GM19438 (cell line): ENCODE measurements around the gene HS3ST4.
"Not testable (repeated sequence)": the region's sequence is repeated elsewhere in the genome, so short reads cannot be mapped to it uniquely, and the experiment has no call there.

Experiments
- ATAC-seq: cut with Tn5 transposase; IDR thresholded peaks from one replicate; pipeline ENCODE4 v1.9.1; 2021; ENCODE audit warnings: low read depth; ENCODE audit not compliant: unreplicated experiment

HS3ST4 gene

DNA sequence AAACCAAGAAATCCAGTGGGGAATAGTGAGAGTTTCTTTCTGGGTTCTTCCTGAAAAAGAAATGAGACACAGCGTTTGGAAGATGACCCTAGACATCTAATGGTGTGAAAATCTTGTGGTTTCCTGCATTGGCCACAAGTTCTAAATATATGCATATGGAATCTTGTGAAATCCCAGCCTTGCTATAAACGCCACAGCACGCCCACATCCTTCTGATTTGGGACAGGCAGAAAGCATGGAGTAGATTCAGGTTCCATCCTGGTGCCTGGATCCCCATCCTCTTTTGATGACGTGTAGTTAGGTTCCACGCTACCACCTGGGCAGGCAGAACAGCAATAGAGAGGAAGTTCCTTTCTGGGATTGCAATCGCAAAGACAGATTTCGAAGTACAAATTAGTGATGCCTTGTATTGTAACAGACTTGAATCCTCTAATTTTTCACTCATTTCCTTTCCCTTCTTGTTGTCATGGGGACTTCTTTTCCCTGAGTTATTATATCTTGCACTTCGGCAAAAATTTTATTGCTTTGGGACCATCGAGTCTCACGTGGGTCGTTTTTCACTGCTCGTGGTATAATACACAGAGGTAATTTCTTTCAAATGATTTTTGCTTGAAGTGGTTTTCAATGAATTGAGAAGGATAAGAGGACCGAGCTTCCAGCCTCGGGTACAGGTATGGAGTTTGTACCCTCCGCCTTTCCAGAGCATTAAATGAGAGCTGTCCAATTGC lies 37.6 kb downstream of the HS3ST4 start:
- no peak for ATAC-seq

DNA sequence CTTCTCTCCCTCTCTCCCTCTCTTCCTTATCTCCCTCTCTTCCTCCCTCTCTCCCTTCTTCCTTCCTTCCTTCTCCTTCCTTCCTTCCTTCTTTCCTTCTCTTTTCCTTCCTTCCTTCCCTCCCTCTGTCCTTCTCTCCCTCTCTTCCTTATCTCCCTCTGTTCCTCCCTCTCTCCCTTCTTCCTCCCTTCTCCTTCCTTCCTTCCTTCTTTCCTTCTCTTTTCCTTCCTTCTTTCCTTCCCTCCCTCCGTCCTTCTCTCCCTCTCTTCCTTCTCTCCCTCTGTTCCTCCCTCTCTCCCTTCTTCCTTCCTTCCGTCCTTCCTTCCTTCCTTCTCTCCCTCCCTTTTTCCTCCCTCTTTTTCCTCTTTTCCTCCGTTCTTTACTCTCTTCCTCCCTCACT lies 38.6 kb downstream of the HS3ST4 start:
- no peak for ATAC-seq

DNA sequence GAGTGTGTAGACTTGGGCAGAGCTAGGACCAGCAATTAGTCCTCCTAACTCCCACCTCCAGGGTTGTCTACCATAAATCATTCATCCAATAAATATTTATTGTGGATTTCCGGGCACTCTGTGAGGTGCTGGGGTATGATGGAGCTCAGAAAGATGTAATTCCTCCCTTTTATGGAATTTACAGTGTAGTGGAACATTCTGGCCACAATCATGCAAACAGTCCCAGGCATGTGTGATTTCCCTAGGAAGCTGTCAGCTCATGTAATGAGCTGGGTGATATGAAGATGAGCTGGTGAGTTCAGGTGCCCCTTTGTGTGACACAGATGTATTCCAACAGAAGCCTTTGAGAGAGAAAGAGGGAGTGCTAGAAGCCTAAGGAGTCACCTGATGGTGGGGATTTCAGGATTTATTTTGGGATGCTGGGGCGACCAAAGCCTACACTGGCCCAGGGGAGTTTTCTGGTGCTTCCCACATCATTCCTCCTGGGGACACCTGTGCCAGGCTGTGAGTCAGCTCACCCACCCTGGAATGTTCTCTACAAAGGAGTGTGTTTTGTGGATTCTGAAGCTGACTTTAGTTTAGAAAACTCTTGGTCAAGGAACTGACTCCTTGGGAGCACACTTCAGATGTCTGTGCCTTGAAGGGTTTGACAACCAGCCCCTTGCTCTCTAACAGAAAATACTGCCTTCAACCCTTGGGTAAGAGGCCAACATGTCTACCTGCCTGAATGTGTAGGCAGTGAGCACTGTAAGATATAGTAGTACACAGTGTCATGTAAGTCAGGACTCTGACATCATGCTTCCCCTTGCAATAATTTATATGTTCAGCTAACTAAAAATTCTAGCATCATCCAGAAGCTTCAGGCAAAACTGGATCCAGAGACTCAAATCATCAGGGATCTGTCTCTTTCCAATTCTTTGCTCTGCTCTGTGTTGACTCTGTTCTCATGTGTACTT lies 42.9 kb downstream of the HS3ST4 start:
- no peak for ATAC-seq

DNA sequence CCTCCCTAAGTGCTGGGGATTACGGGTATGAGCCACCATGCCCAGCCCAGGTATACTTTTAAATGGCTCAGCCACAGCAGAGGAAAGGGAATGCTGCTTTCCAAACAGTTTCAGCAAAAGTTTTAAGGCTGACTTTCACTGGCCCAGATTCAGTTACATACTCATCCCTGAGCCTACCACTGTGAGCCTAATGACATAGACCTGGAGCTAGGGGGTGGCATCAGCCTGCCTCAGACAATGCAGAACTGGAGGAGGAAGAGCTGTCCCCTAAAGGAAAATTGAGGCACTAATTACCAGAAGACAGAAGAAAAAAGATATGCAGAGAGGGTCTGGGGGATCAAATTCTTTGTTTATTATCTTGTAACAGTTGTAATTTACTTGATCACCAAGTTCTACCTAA lies 43.9 kb downstream of the HS3ST4 start:
- ATAC-seq: no peak

DNA sequence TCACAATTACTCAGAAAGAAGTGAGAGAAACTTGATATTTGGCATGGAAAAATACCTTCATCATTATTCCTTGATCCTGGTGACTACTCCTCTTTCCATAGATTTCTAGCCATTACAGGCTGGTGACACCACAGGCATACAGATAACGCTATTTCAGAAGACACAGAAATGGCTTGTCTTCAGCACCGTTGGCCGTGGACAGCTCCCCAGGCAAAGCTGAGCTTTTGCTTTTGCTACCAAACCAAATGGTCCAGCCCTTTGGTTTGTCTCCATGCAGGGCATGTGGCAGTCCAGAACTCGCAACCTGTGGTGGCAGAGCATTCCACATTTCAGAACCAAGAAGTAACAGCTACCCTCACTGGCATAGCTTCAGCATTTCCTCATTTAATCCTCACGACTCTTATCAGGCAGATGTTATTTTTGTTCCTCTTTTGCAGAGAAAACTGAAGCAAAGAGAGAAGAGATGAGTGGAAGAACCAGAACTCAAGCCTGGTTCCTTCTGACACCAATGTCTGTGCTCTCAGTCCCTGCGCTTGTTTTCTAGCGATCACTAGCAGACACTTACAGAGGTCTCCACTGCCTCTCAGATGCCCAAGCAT lies 55.5 kb downstream of the HS3ST4 start:
- ATAC-seq: no peak

DNA sequence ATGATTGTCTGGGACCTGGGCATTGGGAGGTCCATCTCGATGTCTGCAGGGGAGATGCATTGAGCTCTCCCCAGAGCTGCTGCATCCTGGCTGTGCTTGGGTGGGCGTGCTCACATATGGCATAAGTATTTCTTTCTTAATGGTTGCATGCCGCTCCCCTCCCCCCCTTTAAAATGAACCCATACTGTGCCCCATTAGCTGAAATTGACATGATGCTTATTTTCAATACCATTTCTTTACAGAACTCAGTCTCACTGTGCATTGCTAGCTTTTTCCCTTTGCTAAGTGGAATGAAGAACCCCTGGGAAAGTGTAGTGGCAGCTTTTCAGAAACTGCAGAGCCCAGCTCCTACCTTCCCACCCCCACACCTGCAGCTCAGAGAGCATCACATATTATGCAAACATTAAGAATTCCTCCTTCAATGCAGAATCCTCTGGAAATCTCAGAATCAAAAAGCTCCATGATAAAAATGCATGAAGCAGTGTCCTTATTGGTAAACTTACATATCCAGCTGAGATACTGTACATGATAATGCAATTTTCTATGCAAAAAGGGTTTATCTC lies 56.4 kb downstream of the HS3ST4 start:
- ATAC-seq: no peak

DNA sequence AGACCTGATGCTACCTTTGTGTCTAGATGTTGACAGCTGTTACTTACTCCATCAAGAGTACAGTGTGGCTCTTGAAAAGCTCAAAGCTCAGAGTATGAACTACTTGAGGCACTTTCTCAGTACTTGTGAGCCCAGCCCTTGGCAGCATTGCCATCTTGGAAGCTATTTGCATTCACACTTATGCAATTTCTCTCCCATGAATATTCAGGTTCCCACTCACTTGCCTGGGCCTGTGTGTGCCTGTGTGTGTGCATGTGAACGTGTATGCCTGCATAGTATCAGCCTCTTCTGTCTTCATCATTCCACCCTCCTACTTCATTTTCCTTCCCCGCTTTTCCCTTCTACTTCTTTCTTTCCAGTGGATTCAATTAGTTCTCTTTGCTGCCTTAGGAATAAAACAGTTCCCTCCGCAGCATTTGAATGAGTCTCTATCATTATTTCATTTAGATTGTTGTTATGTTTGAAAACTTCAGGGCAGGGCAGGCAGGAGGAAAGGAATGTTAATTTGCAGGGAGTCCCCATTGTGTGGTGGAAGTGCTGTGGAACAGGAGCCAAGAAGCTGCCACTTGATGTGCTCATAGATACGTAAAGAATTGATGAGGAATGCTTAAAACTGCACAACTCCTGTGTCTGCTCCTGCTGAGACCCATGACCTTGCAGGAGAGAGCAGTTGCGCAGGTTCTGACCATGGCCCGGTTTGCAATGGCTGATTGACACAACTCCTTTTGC lies 58.9 kb downstream of the HS3ST4 start:
- ATAC-seq: no peak

DNA sequence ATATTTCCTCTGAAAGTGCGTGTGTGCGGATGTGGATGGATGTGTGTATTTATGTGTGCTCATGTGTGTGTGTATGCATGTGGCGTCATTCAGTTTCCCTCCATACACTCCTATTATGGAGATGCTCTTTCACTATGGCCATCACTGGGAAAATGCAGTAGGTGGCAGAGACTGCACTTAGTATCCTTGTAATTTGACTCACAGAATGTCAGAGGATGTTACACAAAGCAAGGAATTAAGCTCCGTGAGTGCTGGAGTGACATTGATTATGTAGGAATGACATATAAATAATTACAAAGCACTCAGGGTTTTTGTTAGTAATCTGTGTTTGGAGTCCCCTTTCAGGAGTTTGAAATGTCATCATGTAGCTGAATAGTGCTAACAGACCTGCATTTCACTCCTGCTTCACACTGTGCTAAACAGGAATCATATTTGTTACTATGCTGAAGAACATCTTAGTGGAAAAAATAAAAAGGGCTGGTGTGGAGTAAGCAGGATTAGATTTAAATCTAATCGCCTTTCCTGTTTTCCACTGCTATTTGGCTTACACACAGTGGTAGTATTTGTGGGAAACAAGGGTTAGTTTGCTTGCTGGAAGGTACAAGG lies 59.6 kb downstream of the HS3ST4 start:
- no peak for ATAC-seq

DNA sequence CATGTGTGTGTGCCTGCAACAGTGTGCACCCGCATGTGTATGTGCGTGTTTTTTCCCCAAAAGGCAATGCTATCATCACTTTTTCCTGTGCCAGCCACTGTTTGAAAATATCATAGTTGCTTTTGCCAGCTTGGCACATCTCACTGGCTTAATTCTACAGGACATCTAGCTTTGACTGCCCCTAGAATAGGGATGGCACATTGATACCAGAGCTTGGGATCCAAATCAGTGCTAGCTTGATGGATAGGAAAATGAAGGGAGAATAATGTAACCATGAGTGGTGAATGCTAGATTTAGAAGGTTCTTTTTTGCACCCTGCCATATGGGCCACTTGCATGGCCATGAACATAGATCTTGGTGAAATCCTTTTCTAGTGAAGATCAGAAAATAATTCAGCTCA lies 72.7 kb downstream of the HS3ST4 start:
- no peak for ATAC-seq

DNA sequence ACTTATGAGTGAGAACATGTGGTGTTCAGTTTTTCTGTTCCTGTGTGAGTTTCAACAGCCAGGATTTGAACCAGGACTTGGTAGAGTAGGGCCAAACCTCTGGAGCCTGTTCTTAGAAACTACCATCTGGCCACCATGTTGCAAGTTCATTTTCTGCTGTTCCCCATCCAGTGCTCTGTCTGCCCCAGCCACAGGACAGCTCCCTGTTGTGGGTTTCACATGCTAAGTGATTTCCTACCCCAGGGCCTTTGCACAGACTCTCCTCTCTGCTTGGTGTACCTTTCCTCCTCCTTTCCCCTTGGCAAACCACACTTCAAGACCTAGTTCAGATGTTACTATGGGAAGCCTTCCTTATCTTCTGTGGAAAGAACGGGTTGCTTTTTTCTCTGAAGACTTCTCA lies 79.5 kb downstream of the HS3ST4 start:
- ATAC-seq: no peak

DNA sequence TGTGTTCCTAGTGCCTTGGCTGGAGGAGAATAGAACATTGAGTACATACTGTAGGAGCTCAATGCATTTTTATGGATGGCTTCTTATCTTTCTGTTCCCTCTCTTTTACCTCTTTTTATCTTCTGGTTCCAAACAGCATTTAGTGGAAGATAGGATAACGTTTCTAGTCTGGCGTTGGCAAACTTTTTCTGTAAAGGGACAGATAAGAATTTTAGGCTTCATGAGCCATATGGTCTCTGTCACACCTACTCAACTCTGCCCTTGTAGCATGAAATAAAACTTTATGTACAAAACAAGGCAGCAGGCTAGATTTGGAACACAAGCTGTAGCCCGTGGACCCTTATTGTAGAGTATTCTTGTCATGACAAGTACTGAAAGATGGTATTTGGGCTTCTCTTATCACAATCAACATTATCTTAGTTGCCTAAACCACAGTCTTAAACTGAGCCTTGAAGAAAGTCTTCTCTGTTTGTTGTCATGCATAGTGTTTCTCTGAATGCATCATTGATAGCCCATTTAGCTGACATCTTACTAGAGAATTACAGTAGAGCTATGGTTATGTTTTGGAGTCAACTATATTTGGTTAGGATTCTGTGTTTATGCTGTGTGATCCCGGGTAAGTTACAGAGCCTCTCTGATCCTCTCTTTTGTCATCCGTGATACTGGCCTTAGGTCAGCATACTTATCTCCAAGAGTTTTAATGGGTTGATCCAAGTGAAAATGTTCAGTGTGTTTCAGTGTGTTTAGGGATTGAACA lies 80.2 kb downstream of the HS3ST4 start:
- ATAC-seq: no peak

DNA sequence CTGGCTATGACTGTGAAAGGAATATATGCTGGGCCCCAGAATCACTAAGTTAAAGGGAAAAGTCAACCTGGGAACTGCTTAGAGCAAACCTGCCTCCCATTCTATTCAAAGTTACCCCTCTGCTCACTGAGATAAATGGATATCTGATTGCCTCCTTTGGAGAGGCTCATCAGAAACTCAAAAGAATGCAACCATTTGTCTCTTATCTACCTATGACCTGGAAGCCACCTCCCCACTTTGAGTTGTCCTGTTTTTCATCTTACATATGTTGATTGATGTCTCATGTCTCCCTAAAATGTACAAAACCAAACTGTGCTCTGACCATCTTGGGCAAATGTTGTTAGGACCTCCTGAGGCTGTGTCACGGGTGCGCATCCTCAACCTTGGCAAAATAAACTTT lies 84.5 kb downstream of the HS3ST4 start:
- not testable (repeated sequence) for ATAC-seq

DNA sequence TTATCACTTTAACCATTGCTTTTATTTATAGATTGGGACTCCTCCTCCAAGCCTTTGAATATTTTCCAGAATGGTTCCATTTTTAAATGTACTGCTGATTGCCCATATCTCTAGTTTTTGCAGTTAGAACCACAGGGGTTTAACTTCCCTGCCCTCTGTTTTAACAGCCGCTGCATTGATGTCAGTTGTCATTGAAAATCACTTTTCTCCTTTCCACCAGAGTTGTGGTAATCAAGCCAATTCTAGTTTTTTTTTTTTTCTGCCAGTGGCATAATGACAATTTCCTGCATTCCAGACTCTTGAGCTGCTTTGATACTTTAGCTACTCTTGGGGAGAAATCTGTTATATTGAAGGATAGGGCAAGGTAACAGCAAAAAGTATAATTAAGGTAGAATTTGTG lies 91.5 kb downstream of the HS3ST4 start:
- no peak for ATAC-seq

DNA sequence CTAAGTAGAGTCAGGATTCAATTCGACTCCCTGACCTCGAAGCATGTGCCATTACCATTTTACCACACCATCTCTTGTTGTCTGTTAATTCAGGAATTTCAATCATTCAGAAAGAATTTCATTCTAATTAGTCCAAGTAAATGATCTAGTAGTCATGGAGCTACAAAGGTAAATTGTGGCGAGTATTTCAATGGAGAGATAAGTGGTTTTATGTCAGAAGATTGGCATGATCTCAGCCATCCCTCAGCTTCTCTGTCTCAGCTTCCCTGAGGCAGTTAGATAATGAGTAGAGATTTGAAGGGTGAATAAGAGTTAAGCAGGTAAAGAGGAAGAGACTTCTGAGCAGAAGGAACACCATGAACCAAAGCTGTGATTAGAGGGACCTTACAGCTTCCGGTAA lies 93.6 kb downstream of the HS3ST4 start:
- ATAC-seq: no peak

DNA sequence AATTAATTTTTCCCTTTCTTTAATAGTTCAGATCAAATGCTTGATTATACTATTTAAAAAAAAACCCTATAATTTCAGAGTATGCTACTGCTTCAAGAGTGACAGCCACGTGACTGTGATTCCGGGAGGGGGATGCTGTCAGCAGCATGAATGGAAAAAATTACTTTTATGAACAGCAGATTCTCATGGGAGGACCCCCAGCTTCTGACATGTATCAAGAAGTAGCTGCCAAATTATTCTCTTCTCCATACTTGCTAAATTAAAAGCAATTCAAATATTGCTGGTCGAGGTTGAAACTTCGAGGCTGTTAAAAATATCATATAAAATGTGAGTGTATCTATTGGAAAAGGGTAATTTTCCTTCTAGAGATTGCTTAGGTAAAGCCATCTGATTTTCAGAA lies 95.0 kb downstream of the HS3ST4 start:
- ATAC-seq: no peak

DNA sequence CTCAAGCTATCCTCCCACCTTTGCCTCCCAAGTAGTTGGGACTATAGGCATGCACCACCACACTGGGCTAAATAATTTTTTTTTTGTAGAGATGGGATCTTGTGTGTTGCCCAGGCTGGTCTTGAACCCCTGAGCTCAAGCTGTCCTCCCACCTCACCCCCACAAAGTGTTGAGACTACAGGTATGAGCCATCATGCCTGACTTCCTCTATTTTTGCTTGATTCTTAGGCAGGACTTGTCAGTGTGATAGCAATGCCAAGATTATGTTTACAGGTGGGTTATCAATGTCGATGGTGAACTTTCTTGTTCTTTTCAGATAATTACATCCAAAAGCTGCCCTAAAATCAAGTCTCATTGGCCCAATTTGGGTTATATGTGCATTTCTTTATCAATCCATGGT lies 96.9 kb downstream of the HS3ST4 start:
- ATAC-seq: no peak

DNA sequence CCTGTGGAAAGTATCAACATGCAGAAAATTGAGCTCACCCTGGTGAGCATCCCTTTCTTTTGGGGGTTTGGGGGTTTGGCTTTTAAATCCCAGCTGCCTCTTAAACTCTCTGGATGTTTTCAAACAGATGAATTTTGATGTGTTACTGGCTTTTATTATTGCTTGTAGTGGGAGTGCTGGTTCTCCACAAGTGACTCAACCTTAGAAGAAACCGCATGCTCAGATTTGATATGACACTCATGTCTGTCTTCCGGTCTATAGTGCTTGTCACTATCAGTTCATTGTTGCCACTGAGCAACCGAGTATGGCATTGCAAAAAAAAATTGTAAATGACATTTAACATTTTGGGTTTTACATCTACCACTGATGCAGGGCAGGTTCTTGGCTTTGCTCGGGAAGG lies 104.5 kb downstream of the HS3ST4 start:
- no peak for ATAC-seq

DNA sequence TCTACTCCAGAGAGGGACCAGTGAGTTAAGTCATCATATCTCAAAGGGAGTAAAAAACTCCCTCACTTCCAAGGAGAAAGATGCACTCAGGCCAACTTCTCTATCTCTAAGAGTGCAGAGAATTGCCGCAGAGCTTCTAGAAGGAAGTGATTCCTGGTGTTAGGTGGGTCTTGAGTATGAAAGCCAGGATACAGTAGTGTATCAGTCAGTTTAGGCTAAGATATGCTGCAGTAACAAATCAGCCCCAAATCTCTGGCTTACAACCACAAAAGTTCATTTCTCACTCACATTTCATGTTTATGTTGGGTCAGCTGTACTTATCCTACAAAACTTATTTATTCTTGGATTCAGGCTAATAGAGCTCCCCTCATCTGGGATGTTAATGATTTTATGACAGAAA lies 106.3 kb downstream of the HS3ST4 start:
- ATAC-seq: no peak

DNA sequence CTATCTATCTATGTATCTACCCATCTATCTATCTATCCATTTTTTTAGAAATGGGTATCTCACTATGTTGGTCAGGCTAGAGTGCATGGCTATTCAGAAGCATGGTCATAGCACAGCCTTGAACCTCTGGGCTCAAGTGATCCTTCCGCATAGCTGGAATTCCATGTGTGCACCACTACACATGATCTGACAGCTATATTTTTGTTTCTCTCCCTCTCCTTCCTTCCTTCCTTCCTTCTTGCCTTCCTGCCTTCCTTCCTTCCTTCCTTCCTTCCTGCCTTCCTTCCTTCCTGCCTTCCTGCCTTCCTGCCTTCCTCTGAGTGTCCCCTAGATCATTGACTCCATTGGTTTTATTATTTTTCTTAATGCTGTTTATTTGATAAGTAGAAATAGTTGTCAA lies 108.1 kb downstream of the HS3ST4 start:
- no peak for ATAC-seq
